ENCODE results near the gene SPAG7. TPM values are rescaled to one million over a fixed set of nuclear protein-coding genes. Genes with fewer than 3 reads are reported as not detected.

Gene SPAG7
- polyA plus RNA-seq, 1 donor (not counting 4 experiments of a cell fraction or from before 2014, with no cell fraction given), result 65.7 TPM

DNA sequence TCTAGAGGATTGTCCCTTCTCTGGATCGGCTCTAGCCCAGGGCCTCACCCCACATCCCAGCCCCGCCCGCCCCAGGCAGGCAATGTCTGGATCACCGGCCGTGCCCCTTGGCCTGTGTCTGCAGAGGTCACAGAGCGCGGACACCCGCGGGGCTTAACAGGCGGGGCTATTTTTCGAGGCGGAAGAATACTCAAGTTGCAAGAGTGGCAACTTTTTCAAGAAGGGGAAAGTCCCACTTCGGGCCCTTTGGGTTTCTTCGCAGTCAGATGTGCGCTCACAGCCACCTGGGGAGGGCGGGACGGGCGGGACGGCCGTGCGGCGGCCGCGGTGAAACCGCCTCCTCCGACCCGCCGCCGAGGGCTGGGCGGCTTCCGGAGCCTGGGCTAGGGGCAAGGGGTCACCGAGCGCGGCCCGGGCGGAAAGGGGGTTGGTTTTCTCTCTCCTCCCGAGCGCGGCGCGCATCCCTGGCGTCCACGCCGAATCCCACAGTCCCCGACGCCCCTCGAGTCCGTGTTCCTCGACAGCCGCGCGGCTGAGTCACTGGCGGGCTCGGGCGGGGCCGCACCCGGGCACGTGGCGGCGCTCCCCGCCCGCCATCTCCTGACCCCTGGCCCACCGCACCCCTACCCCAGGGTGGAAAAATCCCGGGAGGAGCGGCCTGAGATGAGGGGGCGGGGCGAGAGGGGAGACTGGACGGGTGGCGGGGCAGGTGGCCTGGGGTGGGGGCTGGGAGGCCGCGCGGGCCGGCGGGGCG lies 18.1 kb downstream of the SPAG7 start:
- DNase-seq (ENCODE audit: low read depth, low spot score) (no peak), FAIRE-seq (no peak)
- Histone ChIP-seq H3K4me1 (ENCODE audit: control insufficient read depth, extremely low read depth, insufficient read depth, low read length) (peaks cover 34% of the 10 kb centered on the region), H3K9me3 (ENCODE audit: control insufficient read depth, low read depth, low read length) (no peaks in the 10 kb centered on the region), H3K4me3 (ENCODE audit: control insufficient read depth in 2 of 3, extremely low read depth in 1 of 3, insufficient read depth in 2 of 3, low read depth in 1 of 3, low read length in 3 of 3) (peak overlapping the region; percentile 77 to 99 (median 96)), H3K9me1 (ENCODE audit: control insufficient read depth, extremely low read depth, insufficient read depth, low read length) (peaks cover 2% of the 10 kb centered on the region), H3K36me3 (ENCODE audit: control insufficient read depth in 2 of 2, extremely low read depth in 1 of 2, insufficient read depth in 2 of 2, low read length in 2 of 2) (peaks cover 16 to 22% of the 10 kb centered on the region in 2 experiments), H3K27ac (ENCODE audit: control insufficient read depth, insufficient read depth, low read length) (peak overlapping the region; percentile 98), H2AFZ (ENCODE audit: control insufficient read depth, low read length) (peak overlapping the region; percentile 51), H3K79me2 (ENCODE audit: control insufficient read depth, insufficient read depth, low read length) (peaks cover 33% of the 10 kb centered on the region), H4K20me1 (ENCODE audit: control insufficient read depth, extremely low read depth, insufficient read depth, low read length) (peaks cover 14% of the 10 kb centered on the region), H3K4me2 (ENCODE audit: control insufficient read depth, extremely low read depth, insufficient read depth, low read depth, low read length) (peak overlapping the region; percentile 89), H3K9ac (ENCODE audit: control insufficient read depth, extremely low read depth, insufficient read depth, low read length) (peak overlapping the region; percentile 94), H3K27me3 (ENCODE audit: control insufficient read depth, extremely low read depth, insufficient read depth, low read length) (no peaks in the 10 kb centered on the region)
- TF ChIP-seq EZH2 (IDR thresholded peaks at IDR 0.05; ENCODE audit: low read length) (no peak), CTCF (optimal IDR thresholded peaks at IDR 0.05 in 1 of 3, IDR thresholded peaks at IDR 0.05 in 1 of 3, conservative IDR thresholded peaks at IDR 0.05 in 1 of 3; ENCODE audit: extremely low read depth in 1 of 3, insufficient read depth in 2 of 3, low read length in 3 of 3) (no peak)
- dilution Hi-C loops (cut with MboI; ENCODE audit: extremely low pct_ligation_motif_present, low sequenced_read_pairs), result loop anchor here (10.0 kb wide), 1 partner anchor 55 kb away; no protein-coding TSS in a partner anchor

GRCh38 chr17:4948931-4949320 lies 18.7 kb downstream of the SPAG7 start:
- TF ChIP-seq EZH2 (IDR thresholded peaks at IDR 0.05; ENCODE audit: low read length), result no peak
- TF ChIP-seq CTCF (optimal IDR thresholded peaks at IDR 0.05 in 1 of 3, IDR thresholded peaks at IDR 0.05 in 1 of 3, conservative IDR thresholded peaks at IDR 0.05 in 1 of 3; ENCODE audit: extremely low read depth in 1 of 3, insufficient read depth in 2 of 3, low read length in 3 of 3), result no peak
- H3K79me2 ChIP-seq (ENCODE audit: control insufficient read depth, insufficient read depth, low read length), result peaks cover 33% of the 10 kb centered on the region
- dilution Hi-C loops (cut with MboI; ENCODE audit: extremely low pct_ligation_motif_present, low sequenced_read_pairs), result loop anchor here (10.0 kb wide), 1 partner anchor 56 kb away; no protein-coding TSS in a partner anchor
- H3K9ac ChIP-seq (ENCODE audit: control insufficient read depth, extremely low read depth, insufficient read depth, low read length), result peak overlapping the region; percentile 94
- H3K9me1 ChIP-seq (ENCODE audit: control insufficient read depth, extremely low read depth, insufficient read depth, low read length), result peaks cover 2% of the 10 kb centered on the region
- H4K20me1 ChIP-seq (ENCODE audit: control insufficient read depth, extremely low read depth, insufficient read depth, low read length), result peaks cover 15% of the 10 kb centered on the region
- H2AFZ ChIP-seq (ENCODE audit: control insufficient read depth, low read length), result peak overlapping the region; percentile 51
- H3K4me1 ChIP-seq (ENCODE audit: control insufficient read depth, extremely low read depth, insufficient read depth, low read length), result peaks cover 39% of the 10 kb centered on the region
- peak overlapping the region; percentile 98 for H3K27ac ChIP-seq (ENCODE audit: control insufficient read depth, insufficient read depth, low read length)
- peak overlapping the region; percentile 77 to 99 (median 96) for H3K4me3 ChIP-seq (ENCODE audit: control insufficient read depth in 2 of 3, extremely low read depth in 1 of 3, insufficient read depth in 2 of 3, low read depth in 1 of 3, low read length in 3 of 3)
- FAIRE-seq, result peak; percentile 43
- no peak for DNase-seq (ENCODE audit: low read depth, low spot score)
- H3K27me3 ChIP-seq (ENCODE audit: control insufficient read depth, extremely low read depth, insufficient read depth, low read length), result no peaks in the 10 kb centered on the region
- peaks cover 16 to 24% of the 10 kb centered on the region in 2 experiments for H3K36me3 ChIP-seq (ENCODE audit: control insufficient read depth in 2 of 2, extremely low read depth in 1 of 2, insufficient read depth in 2 of 2, low read length in 2 of 2)
- no peaks in the 10 kb centered on the region for H3K9me3 ChIP-seq (ENCODE audit: control insufficient read depth, low read depth, low read length)
- H3K4me2 ChIP-seq (ENCODE audit: control insufficient read depth, extremely low read depth, insufficient read depth, low read depth, low read length), result peak overlapping the region; percentile 89

All from keratinocyte (primary cell).